HAP-1 (cell line): ENCODE measurements around the gene ZBTB9.

Experiments
- DNase-seq, 2 experiments: peaks; one replicate each; pipeline ENCODE4 v3.0.0-alpha.2; 2016 to 2020; ENCODE audit warnings: low spot score in 2 of 2
- H3K27me3 ChIP-seq: fragments of 250-450 bp; sonication (Bioruptor Pico); 2 replicates; pipeline ENCODE4 v1.5.1; 2020; ENCODE audit warnings: low read depth, mild to moderate bottlenecking, moderate library complexity
- H3K36me3 ChIP-seq: fragments of 250-450 bp; sonication (Bioruptor Pico); replicated peaks from 2 replicates; pipeline ENCODE4 v1.5.1; 2020; ENCODE audit warnings: mild to moderate bottlenecking
- H3K4me1 ChIP-seq: fragments of 250-450 bp; sonication (Bioruptor Pico); 2 replicates; pipeline ENCODE4 v1.5.1; 2020; ENCODE audit warnings: mild to moderate bottlenecking
- H3K4me3 ChIP-seq: fragments of 250-450 bp; sonication (Bioruptor Pico); 2 replicates; pipeline ENCODE4 v1.5.1; 2020; ENCODE audit warnings: mild to moderate bottlenecking, moderate library complexity
- H3K9me3 ChIP-seq: fragments of 250-450 bp; sonication (Bioruptor Pico); 2 replicates; pipeline ENCODE4 v1.5.1; 2020; ENCODE audit warnings: mild to moderate bottlenecking, moderate library complexity
- in situ Hi-C: fragments of 300-500 bp; cut with MboI; formaldehyde crosslinking; loops from 3 replicates; pipeline ENCODE4 v1.14.3; 2020; ENCODE audit warnings: low sequenced_read_pairs, inconsistent platforms, mixed read lengths

ZBTB9 gene

DNA sequence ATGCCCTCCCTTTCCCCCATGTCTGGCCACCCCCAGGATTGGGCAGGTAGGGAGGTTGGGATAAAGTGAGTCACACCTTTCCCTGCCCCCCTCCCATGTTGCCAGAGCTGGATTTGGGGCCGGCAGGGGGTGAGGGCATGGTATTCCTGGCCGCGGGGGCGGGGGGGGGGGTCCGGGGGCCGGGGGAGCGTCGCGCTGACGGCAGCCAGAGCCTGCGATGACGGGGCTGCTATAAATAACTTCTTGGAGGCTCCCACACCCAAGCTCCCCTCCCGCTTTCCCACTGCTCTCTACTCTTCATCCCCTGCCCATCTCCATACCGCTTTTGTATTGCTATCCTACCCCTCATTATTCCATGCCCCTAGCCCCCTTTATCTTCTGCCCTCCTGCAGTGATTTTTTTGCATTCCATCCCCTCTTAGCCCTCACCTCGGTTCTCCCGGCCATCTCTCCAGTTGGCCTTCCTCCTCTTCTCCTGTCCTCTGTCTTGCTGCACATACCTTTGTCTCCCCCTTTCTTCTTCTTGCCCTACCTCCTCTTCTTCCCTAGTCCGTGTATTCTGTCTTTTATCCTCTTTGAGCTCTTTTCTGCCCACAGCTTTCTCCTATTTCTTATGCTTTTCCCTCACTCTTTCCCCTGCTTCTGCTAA lies 20.7 kb upstream of the ZBTB9 start:
- no peak for DNase-seq
- peaks cover 9% of the 10 kb centered on the region for H3K4me1 ChIP-seq
- no peaks in the 10 kb centered on the region; the same call in 1 of the 2 replicates for H3K36me3 ChIP-seq
- H3K9me3 ChIP-seq: no peaks in the 10 kb centered on the region
- in situ Hi-C loops: no loop called here
- H3K4me3 ChIP-seq: no peak overlapping the region
- H3K27me3 ChIP-seq: no peaks in the 10 kb centered on the region

- Histone ChIP-seq H3K9me3 (no peaks in the 10 kb centered on the region), H3K4me3 (no peak overlapping the region), H3K36me3 (no peaks in the 10 kb centered on the region; the same call in 1 of the 2 replicates), H3K4me1 (peaks cover 9% of the 10 kb centered on the region), H3K27me3 (no peaks in the 10 kb centered on the region)
- no peak for DNase-seq
- in situ Hi-C loops: no loop called here
Measured at GRCh38 chr6:33434961-33435360, 19.4 kb upstream of the ZBTB9 start.

DNA sequence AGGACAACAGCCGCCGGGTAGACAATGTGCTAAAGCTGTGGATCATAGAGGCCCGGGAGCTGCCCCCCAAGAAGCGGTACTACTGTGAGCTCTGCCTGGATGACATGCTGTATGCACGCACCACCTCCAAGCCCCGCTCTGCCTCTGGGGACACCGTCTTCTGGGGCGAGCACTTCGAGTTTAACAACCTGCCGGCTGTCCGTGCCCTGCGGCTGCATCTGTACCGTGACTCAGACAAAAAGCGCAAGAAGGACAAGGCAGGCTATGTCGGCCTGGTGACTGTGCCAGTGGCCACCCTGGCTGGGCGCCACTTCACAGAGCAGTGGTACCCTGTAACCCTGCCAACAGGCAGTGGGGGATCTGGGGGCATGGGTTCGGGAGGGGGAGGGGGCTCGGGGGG lies 16.7 kb upstream of the ZBTB9 start:
- DNase-seq: no peak
- Histone ChIP-seq H3K4me1 (no peaks in the 10 kb centered on the region), H3K36me3 (no peaks in the 10 kb centered on the region; the same call in none of the 2 replicates), H3K27me3 (no peaks in the 10 kb centered on the region), H3K4me3 (no peak overlapping the region), H3K9me3 (no peaks in the 10 kb centered on the region)
- in situ Hi-C loops: no loop called here

DNA sequence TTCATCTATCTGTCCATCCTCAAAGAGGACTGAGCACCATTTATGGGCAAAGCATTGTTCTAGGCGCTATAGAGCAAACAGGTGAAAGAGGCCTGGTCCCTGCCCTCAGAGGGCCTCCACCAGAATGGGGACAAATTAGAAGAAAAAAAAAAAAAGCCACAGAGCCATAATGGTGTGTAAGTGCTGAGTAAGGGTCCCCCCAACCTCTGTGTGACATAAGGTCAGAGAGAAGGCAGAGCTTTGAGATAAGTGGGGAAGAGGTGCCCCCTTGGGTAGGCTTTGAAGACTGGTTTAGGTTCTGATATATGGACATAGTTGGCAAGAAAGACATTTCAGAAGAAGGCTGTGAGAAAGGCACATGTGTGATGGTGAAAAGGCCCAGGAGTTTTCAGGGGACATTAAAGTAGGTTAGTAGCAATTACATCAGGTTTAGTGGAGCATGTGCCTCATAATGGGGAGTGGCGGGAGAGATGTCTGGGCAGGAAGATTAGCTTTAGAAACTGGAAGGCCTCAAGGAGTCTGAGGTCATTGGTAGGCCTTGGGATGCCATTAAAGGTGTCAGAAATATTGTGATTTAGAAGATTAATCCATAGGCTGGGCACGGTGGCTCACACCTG lies 15.3 kb upstream of the ZBTB9 start:
- Histone ChIP-seq H3K27me3 (no peaks in the 10 kb centered on the region), H3K9me3 (no peaks in the 10 kb centered on the region), H3K4me1 (no peaks in the 10 kb centered on the region), H3K4me3 (no peak overlapping the region), H3K36me3 (no peaks in the 10 kb centered on the region; the same call in none of the 2 replicates)
- in situ Hi-C loops: no loop called here
- no peak for DNase-seq

GRCh38 chr6:33439956-33440648 lies 14.3 kb upstream of the ZBTB9 start:
- no peaks in the 10 kb centered on the region for H3K27me3 ChIP-seq
- no peak for DNase-seq
- H3K4me3 ChIP-seq: no peak overlapping the region
- H3K4me1 ChIP-seq: no peaks in the 10 kb centered on the region
- in situ Hi-C loops: no loop called here
- H3K9me3 ChIP-seq: no peaks in the 10 kb centered on the region
- no peaks in the 10 kb centered on the region; the same call in none of the 2 replicates for H3K36me3 ChIP-seq

DNA sequence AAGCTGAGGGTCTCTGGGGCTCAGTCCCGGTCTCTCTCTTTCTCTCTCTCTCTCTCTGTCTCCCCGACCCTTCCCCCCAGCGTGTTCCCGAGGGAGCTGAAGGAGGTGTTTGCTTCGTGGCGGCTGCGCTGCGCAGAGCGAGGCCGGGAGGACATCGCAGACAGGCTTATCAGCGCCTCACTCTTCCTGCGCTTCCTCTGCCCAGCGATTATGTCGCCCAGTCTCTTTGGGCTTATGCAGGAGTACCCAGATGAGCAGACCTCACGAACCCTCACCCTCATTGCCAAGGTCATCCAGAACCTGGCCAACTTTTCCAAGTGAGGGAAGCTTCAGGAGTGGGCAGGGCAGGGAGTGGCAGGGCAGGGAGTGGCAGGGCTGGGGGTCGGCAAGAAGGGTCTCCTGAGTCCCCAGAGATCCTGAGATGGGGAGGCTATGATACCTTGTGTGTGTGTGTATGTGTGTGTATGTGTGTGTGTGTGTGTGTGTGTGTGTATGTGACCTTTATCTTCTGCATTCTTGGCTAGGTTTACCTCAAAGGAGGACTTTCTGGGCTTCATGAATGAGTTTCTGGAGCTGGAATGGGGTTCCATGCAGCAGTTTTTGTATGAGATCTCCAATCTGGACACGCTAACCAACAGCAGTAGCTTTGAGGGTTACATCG lies 13.6 kb upstream of the ZBTB9 start:
- no peak for DNase-seq
- no peaks in the 10 kb centered on the region for H3K4me1 ChIP-seq
- in situ Hi-C loops: no loop called here
- H3K4me3 ChIP-seq: no peak overlapping the region
- no peaks in the 10 kb centered on the region; the same call in none of the 2 replicates for H3K36me3 ChIP-seq
- no peaks in the 10 kb centered on the region for H3K27me3 ChIP-seq
- no peaks in the 10 kb centered on the region for H3K9me3 ChIP-seq

DNA sequence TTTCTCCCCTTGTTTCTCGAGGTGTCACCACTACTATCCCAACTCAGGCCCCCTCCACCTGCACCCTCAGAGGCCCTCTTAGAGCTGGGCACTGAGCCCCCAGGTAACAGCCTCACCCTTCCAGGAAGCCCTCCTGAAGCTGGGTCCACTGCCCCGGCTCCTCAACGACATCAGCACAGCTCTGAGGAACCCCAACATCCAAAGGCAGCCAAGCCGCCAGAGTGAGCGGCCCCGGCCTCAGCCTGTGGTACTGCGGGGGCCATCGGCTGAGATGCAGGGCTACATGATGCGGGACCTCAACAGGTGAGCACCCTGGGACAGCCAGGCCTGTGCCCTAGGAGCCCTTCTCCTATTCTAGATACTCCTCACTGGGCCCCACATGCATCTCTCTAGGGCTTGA lies 12.9 kb upstream of the ZBTB9 start:
- H3K4me1 ChIP-seq: no peaks in the 10 kb centered on the region
- no peaks in the 10 kb centered on the region for H3K9me3 ChIP-seq
- no peaks in the 10 kb centered on the region for H3K27me3 ChIP-seq
- no peak for DNase-seq
- H3K36me3 ChIP-seq: peaks cover 3% of the 10 kb centered on the region
- H3K4me3 ChIP-seq: no peak overlapping the region
- in situ Hi-C loops: no loop called here

DNA sequence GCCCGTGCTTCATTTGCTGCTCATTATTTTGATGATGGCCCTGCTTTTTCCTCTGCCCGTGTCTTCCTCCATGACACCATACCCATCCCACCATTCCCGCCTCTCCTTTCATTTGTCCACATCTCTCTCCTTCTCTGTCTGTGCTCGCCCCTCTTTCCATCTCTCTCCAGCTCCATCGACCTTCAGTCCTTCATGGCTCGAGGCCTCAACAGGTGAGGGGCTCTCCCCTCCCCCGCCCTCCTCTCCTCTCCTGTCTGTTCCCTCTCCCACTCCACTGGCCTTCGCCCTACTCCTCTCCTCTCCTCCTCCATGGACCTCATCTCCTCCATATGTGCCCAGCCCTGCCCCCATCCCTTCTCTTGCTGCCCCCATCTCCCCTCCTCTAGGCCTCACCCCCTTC lies 12.1 kb upstream of the ZBTB9 start:
- DNase-seq: no peak
- Histone ChIP-seq H3K4me3 (no peak overlapping the region), H3K27me3 (no peaks in the 10 kb centered on the region), H3K4me1 (no peaks in the 10 kb centered on the region), H3K9me3 (no peaks in the 10 kb centered on the region), H3K36me3 (peaks cover 3% of the 10 kb centered on the region)
- in situ Hi-C loops: no loop called here

- DNase-seq: no peak
- in situ Hi-C loops: no loop called here
- H3K4me1 ChIP-seq: no peaks in the 10 kb centered on the region
- no peak overlapping the region for H3K4me3 ChIP-seq
- H3K9me3 ChIP-seq: no peaks in the 10 kb centered on the region
- H3K27me3 ChIP-seq: no peaks in the 10 kb centered on the region
- H3K36me3 ChIP-seq: peaks cover 3% of the 10 kb centered on the region
Measured at GRCh38 chr6:33443025-33443424, 11.4 kb upstream of the ZBTB9 start.

GRCh38 chr6:33443619-33444504 lies 10.5 kb upstream of the ZBTB9 start:
- Histone ChIP-seq H3K9me3 (no peaks in the 10 kb centered on the region), H3K4me3 (no peak overlapping the region), H3K27me3 (no peaks in the 10 kb centered on the region), H3K4me1 (no peaks in the 10 kb centered on the region), H3K36me3 (peaks cover 3% of the 10 kb centered on the region)
- in situ Hi-C loops: no loop called here
- no peak for DNase-seq

- Histone ChIP-seq H3K4me3 (no peak overlapping the region), H3K36me3 (peaks cover 3% of the 10 kb centered on the region), H3K4me1 (no peaks in the 10 kb centered on the region), H3K9me3 (no peaks in the 10 kb centered on the region), H3K27me3 (no peaks in the 10 kb centered on the region)
- no peak for DNase-seq
- in situ Hi-C loops: no loop called here
Measured at GRCh38 chr6:33445119-33445603, 9.2 kb upstream of the ZBTB9 start.

DNA sequence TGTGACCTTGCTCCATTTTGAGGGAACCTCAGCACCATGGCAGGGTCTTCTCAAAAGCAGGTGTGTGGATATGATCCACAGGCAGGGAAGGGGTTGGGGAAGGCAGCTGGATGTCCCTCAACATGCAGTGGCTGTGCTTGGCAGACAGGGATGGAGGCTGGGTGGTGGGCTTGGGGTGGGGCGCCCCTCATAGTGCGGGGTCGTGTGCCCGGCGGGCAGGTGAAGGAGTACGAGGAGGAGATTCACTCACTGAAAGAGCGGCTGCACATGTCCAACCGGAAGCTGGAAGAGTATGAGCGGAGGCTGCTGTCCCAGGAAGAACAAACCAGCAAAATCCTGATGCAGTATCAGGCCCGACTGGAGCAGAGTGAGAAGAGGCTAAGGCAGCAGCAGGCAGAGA lies 8.0 kb upstream of the ZBTB9 start:
- in situ Hi-C loops: no loop called here
- Histone ChIP-seq H3K4me3 (no peak overlapping the region), H3K4me1 (no peaks in the 10 kb centered on the region), H3K9me3 (no peaks in the 10 kb centered on the region), H3K27me3 (no peaks in the 10 kb centered on the region), H3K36me3 (peaks cover 3% of the 10 kb centered on the region)
- no peak for DNase-seq

- DNase-seq: no peak
- in situ Hi-C loops: no loop called here
- Histone ChIP-seq H3K4me3 (no peak overlapping the region), H3K27me3 (no peaks in the 10 kb centered on the region), H3K9me3 (no peaks in the 10 kb centered on the region), H3K36me3 (peaks cover 6% of the 10 kb centered on the region; the same call in 1 of the 2 replicates), H3K4me1 (no peaks in the 10 kb centered on the region)
Measured at GRCh38 chr6:33450434-33450833, 3.9 kb upstream of the ZBTB9 start.
